SK-N-SH treated with all-trans-retinoic acid at 6 μM for 48 hours (cell line): ENCODE results near the gene LANCL1.

Experiments used
- ATAC-seq: fragments of 200-7000 bp; cut with Tn5 transposase; 3 replicates; pipeline ENCODE4 v1.9.1; 2020; ENCODE audit warnings: mild to moderate bottlenecking, moderate library complexity
- ARNTL ChIP-seq: fragments of 450-650 bp; formaldehyde crosslinking; IDR thresholded peaks from 2 replicates; pipeline ENCODE4 v1.5.0; 2020; ENCODE audit warnings: low read depth, mild to moderate bottlenecking, moderate library complexity, borderline replicate concordance
- ESRRG ChIP-seq: fragments of 250-450 bp; sonication (Bioruptor Pico); IDR thresholded peaks from 2 replicates; pipeline ENCODE4 v1.6.1; 2021; ENCODE audit warnings: mild to moderate bottlenecking
- GLIS3 ChIP-seq: fragments of 250-450 bp; sonication (Bioruptor Pico); IDR thresholded peaks from 2 replicates; pipeline ENCODE4 v1.5.0; 2020; ENCODE audit warnings: mild to moderate bottlenecking, moderate library complexity
- ISL1 ChIP-seq: fragments of 250-450 bp; sonication (Bioruptor Pico); IDR thresholded peaks from 2 replicates; pipeline ENCODE4 v2.1.2; 2022; ENCODE audit warnings: mild to moderate bottlenecking, moderate library complexity
- OSR1 ChIP-seq: fragments of 250-450 bp; sonication (Bioruptor Pico); IDR thresholded peaks from 2 replicates; pipeline ENCODE4 v1.8.0; 2022; ENCODE audit warnings: moderate library complexity, mild to moderate bottlenecking, inconsistent platforms
- PPARA ChIP-seq: fragments of 250-450 bp; sonication (Bioruptor Pico); IDR thresholded peaks from 2 replicates; pipeline ENCODE4 v1.5.0; 2020; ENCODE audit warnings: mild to moderate bottlenecking, borderline replicate concordance
- RARB ChIP-seq: fragments of 250-450 bp; sonication (Bioruptor Pico); IDR thresholded peaks from 2 replicates; pipeline ENCODE4 v1.8.0; 2021; ENCODE audit warnings: mild to moderate bottlenecking, moderate library complexity
- SNAI2 ChIP-seq: fragments of 250-450 bp; sonication (Bioruptor Pico); IDR thresholded peaks from 2 replicates; pipeline ENCODE4 v1.5.0; 2020; ENCODE audit warnings: mild to moderate bottlenecking, moderate library complexity
- TOX ChIP-seq: fragments of 250-450 bp; sonication (Bioruptor Pico); IDR thresholded peaks from 2 replicates; pipeline ENCODE4 v1.8.0; 2021; ENCODE audit warnings: mild to moderate bottlenecking, moderate library complexity, borderline replicate concordance
- ZC3H10 ChIP-seq: fragments of 250-450 bp; sonication (Bioruptor Pico); IDR thresholded peaks from 2 replicates; pipeline ENCODE4 v1.5.1; 2021; ENCODE audit warnings: mild to moderate bottlenecking, moderate library complexity
- ZFP3 ChIP-seq: fragments of 250-450 bp; sonication (Bioruptor Pico); IDR thresholded peaks from 2 replicates; pipeline ENCODE4 v1.5.0; 2020; ENCODE audit warnings: mild to moderate bottlenecking, moderate library complexity
- ZFP30 ChIP-seq: fragments of 450-650 bp; formaldehyde crosslinking; IDR thresholded peaks from 2 replicates; pipeline ENCODE4 v1.5.0; 2022; ENCODE audit warnings: mild to moderate bottlenecking, moderate library complexity
- ZNF70 ChIP-seq: fragments of 450-650 bp; formaldehyde crosslinking; IDR thresholded peaks from 2 replicates; pipeline ENCODE4 v1.5.0; 2020; ENCODE audit warnings: mild to moderate bottlenecking, moderate library complexity
- ZNF8 ChIP-seq: fragments of 450-650 bp; formaldehyde crosslinking; IDR thresholded peaks from 2 replicates; pipeline ENCODE4 v1.5.0; 2020; ENCODE audit warnings: mild to moderate bottlenecking, moderate library complexity
- TF ChIP-seq, protein P1 (sequence below): fragments of 250-450 bp; sonication (Bioruptor Pico); IDR thresholded peaks from 2 replicates; pipeline ENCODE4 v1.5.1; 2021; ENCODE audit warnings: mild to moderate bottlenecking, moderate library complexity
- TF ChIP-seq, protein P2 (sequence below): fragments of 250-450 bp; sonication (Bioruptor Pico); IDR thresholded peaks from 2 replicates; pipeline ENCODE4 v1.8.0; 2021; ENCODE audit warnings: low read depth, mild to moderate bottlenecking, moderate library complexity, borderline replicate concordance
- TF ChIP-seq, protein P3 (sequence below): fragments of 250-450 bp; sonication (Bioruptor Pico); IDR thresholded peaks from 2 replicates; pipeline ENCODE4 v1.8.0; 2020; ENCODE audit warnings: mild to moderate bottlenecking, moderate library complexity, borderline replicate concordance
- TF ChIP-seq, protein P4 (sequence below): fragments of 250-450 bp; sonication (Bioruptor Pico); IDR thresholded peaks from 2 replicates; pipeline ENCODE4 v1.5.0; 2020; ENCODE audit warnings: mild to moderate bottlenecking, moderate library complexity

The LANCL1 gene

DNA sequence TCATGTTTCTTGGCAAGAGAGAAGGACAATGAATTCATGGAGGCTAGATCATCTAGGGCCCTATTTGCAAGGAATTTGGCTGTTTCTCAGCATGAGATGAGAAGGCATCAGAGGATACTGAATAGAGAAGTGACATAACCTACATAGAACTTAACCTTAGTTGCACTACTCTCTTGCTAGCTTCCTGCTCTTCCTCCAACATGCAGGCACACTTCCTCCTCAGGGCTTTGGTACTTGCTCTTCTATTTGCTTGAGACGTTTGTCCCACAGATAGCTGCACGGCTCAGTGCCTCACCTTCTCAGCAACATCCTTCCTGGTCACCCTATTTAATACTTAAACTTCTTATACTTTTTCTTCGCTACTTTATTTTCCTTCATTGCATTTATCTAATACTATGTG is 20.0 kb upstream of the LANCL1 start (continued):
- TF ChIP-seq, protein P1, sequence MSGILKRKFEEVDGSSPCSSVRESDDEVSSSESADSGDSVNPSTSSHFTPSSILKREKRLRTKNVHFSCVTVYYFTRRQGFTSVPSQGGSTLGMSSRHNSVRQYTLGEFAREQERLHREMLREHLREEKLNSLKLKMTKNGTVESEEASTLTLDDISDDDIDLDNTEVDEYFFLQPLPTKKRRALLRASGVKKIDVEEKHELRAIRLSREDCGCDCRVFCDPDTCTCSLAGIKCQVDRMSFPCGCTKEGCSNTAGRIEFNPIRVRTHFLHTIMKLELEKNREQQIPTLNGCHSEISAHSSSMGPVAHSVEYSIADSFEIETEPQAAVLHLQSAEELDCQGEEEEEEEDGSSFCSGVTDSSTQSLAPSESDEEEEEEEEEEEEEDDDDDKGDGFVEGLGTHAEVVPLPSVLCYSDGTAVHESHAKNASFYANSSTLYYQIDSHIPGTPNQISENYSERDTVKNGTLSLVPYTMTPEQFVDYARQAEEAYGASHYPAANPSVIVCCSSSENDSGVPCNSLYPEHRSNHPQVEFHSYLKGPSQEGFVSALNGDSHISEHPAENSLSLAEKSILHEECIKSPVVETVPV: no peak
- TF ChIP-seq RARB (CRISPR knock-in tag) (no peak), ESRRG (CRISPR knock-in tag) (no peak), SNAI2 (no peak), ARNTL (CRISPR knock-in tag) (no peak)

DNA sequence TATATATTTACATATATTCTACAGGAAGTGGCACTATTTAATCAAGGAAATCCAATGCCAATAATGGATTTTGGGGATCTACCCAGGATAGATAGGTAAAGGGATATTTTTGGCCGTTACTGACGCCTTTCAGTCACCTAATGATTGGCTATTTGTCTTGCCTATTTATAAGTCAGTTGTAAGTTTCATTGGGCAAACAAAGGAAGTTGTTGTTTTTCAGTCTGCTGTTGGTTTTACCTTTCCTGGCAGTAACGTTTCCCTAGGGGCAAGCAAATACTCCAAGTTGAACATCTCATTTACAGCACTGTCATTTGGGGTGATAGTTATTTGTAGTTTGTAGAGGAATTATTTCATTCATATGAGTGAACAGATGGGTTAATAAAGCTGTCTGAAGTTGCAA is 17.0 kb upstream of the LANCL1 start:
- TF ChIP-seq ZNF8 (no peak), ISL1 (CRISPR knock-in tag) (no peak), ZFP30 (CRISPR knock-in tag) (no peak), ARNTL (CRISPR knock-in tag) (no peak), ZNF70 (CRISPR knock-in tag) (no peak)
- no peak for ATAC-seq

DNA sequence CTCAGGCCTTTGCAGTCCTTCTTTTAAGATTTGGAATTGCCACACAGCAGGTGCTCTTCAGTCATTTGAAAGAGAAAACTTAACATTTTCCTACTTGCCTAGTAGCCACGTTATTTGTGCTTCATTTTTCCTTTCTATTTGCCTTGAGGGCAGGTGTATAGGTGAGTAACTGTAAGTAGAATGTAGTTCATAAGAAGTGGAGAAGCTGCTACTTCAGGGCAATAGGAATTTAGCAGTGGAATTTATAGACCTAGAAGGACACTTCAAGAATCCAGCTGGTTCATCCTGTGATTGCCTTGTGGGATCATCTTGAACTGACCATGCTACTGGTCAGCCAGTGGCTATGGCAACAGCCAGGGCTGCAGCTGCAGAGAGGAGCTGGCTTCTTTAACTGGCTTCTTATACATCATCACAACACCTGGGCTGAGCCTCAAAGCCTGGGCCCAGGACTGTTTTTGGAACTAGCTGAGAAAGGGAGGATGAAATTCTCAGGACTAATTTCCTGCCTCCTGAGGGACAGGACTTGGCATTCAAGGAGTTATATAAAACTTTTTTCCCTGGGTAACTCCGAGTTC is 5.1 kb upstream of the LANCL1 start:
- TF ChIP-seq ISL1 (CRISPR knock-in tag): no peak
- no peak for TF ChIP-seq ZFP3
- no peak for TF ChIP-seq ARNTL (CRISPR knock-in tag)
- ATAC-seq: no peak

DNA sequence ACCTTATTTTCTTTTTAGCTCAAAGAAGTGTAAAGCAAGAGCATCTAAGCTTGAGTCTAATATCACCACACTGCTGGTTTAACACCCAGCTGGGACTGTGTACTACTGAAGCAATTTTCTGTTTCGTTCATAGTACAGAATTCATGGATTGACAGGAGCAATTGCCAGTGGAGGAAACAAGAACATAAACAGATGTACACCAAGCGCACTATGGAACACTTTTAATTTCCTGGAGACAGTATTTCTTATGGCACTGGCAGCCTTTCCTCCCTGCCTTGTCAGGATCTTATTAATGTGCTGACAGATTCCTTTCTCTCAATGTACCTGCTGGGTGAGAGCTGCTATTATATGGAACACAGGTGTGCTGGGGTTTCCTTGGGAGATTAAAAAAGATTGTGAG is 4.2 kb upstream of the LANCL1 start:
- TF ChIP-seq TOX (CRISPR knock-in tag): no peak
- TF ChIP-seq ZNF70 (CRISPR knock-in tag): no peak
- TF ChIP-seq, protein P2, sequence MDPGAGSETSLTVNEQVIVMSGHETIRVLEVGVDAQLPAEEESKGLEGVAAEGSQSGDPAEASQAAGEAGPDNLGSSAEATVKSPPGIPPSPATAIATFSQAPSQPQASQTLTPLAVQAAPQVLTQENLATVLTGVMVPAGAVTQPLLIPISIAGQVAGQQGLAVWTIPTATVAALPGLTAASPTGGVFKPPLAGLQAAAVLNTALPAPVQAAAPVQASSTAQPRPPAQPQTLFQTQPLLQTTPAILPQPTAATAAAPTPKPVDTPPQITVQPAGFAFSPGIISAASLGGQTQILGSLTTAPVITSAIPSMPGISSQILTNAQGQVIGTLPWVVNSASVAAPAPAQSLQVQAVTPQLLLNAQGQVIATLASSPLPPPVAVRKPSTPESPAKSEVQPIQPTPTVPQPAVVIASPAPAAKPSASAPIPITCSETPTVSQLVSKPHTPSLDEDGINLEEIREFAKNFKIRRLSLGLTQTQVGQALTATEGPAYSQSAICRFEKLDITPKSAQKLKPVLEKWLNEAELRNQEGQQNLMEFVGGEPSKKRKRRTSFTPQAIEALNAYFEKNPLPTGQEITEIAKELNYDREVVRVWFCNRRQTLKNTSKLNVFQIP (CRISPR knock-in tag): no peak
- TF ChIP-seq ZC3H10 (CRISPR knock-in tag): no peak
- no peak for TF ChIP-seq ARNTL (CRISPR knock-in tag)
- TF ChIP-seq, protein P3, sequence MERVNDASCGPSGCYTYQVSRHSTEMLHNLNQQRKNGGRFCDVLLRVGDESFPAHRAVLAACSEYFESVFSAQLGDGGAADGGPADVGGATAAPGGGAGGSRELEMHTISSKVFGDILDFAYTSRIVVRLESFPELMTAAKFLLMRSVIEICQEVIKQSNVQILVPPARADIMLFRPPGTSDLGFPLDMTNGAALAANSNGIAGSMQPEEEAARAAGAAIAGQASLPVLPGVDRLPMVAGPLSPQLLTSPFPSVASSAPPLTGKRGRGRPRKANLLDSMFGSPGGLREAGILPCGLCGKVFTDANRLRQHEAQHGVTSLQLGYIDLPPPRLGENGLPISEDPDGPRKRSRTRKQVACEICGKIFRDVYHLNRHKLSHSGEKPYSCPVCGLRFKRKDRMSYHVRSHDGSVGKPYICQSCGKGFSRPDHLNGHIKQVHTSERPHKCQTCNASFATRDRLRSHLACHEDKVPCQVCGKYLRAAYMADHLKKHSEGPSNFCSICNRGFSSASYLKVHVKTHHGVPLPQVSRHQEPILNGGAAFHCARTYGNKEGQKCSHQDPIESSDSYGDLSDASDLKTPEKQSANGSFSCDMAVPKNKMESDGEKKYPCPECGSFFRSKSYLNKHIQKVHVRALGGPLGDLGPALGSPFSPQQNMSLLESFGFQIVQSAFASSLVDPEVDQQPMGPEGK (CRISPR knock-in tag): no peak
- TF ChIP-seq, all 23 proteins: peak for 0
- ATAC-seq: no peak

DNA sequence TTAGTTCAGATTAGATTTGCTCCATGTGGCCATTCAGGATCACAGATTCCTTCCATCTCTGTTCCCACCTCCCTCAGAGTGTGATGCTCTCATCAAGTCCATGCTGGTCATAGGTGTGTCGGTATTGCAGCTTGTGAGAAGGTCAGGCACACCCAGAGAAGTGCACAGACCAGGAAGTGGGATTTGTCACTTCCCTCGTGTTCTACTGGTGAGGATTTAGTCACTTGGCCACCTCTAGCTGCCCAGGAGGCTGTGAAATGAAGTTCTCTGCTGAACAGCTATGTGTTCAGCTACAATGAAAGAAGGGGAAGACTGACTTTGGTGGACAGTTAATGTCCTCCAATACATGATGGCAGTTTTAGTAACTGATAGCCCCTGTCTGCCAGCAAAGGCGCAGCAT is 3.5 kb upstream of the LANCL1 start:
- no peak for ATAC-seq
- TF ChIP-seq ZNF70 (CRISPR knock-in tag) (no peak), ZNF8 (no peak), SNAI2 (no peak), PPARA (CRISPR knock-in tag) (no peak), ZFP3 (no peak), ESRRG (CRISPR knock-in tag) (no peak), TOX (CRISPR knock-in tag) (no peak), ZC3H10 (CRISPR knock-in tag) (no peak), OSR1 (CRISPR knock-in tag) (no peak), ISL1 (CRISPR knock-in tag) (no peak), GLIS3 (CRISPR knock-in tag) (no peak), ARNTL (CRISPR knock-in tag) (no peak)
- TF ChIP-seq, protein P4, sequence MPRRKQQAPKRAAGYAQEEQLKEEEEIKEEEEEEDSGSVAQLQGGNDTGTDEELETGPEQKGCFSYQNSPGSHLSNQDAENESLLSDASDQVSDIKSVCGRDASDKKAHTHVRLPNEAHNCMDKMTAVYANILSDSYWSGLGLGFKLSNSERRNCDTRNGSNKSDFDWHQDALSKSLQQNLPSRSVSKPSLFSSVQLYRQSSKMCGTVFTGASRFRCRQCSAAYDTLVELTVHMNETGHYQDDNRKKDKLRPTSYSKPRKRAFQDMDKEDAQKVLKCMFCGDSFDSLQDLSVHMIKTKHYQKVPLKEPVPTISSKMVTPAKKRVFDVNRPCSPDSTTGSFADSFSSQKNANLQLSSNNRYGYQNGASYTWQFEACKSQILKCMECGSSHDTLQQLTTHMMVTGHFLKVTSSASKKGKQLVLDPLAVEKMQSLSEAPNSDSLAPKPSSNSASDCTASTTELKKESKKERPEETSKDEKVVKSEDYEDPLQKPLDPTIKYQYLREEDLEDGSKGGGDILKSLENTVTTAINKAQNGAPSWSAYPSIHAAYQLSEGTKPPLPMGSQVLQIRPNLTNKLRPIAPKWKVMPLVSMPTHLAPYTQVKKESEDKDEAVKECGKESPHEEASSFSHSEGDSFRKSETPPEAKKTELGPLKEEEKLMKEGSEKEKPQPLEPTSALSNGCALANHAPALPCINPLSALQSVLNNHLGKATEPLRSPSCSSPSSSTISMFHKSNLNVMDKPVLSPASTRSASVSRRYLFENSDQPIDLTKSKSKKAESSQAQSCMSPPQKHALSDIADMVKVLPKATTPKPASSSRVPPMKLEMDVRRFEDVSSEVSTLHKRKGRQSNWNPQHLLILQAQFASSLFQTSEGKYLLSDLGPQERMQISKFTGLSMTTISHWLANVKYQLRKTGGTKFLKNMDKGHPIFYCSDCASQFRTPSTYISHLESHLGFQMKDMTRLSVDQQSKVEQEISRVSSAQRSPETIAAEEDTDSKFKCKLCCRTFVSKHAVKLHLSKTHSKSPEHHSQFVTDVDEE: no peak
- TF ChIP-seq, protein P1: no peak
- TF ChIP-seq, protein P3 (CRISPR knock-in tag): no peak
